A549 (cell line): Measurements from ENCODE around the gene CHIC2. TPM values are rescaled to one million over a fixed set of nuclear protein-coding genes. Genes with fewer than 3 reads are reported as not detected.

Source experiments
- ATAC-seq, 2 experiments: fragments of 200-7000 bp in 1 of 2; fragments of >200 bp in 1 of 2; cut with Nextera tagmentation in 1 of 2; cut with Tn5 transposase in 1 of 2; 3 replicates each; pipeline versions ENCODE4 v1.8.0 to v1.9.1; 2018 to 2020; ENCODE audit warnings: mild to moderate bottlenecking in 1 of 2, moderate library complexity in 1 of 2
- CTCF ChIA-PET: fragments of 300-600 bp; sonication (Branson Sonifier 250); formaldehyde crosslinking; extraction: SDS; loops from one replicate; lab custom pipeline; 2021; ENCODE audit warnings: antibody characterized with exemption, inconsistent platforms; lab: Yijun Ruan, JAX
- POLR2A ChIA-PET: fragments of 350-600 bp; formaldehyde crosslinking; extraction: SDS; loops from one replicate; lab custom pipeline; 2021; ENCODE audit warnings: antibody characterized with exemption, inconsistent platforms; lab: Yijun Ruan, JAX
- DNase-seq, 2 experiments: peaks; one replicate each; pipeline versions ENCODE4 v3.0.0 to v3.0.0-alpha.2; 2011 to 2016; ENCODE audit warnings: low read depth in 1 of 2, low spot score in 1 of 2
- FAIRE-seq: peaks from 2 replicates; lab custom pipeline; 2011; peaks lifted over from hg19 to GRCh38; lab: Jason Lieb, UNC
- H3K27ac ChIP-seq, 2 experiments: fragments of >200 bp; sonication (Bioruptor Twin); formaldehyde crosslinking; 3 replicates each; pipeline ENCODE4 v1.5.1; 2016 to 2017
- H3K4me1 ChIP-seq: fragments of >200 bp; sonication (Bioruptor Twin); formaldehyde crosslinking; 3 replicates; pipeline ENCODE4 v1.6.1; 2016
- H3K4me2 ChIP-seq: fragments of >200 bp; sonication (Bioruptor Twin); formaldehyde crosslinking; 3 replicates; pipeline ENCODE4 v1.6.1; 2016
- H3K4me3 ChIP-seq: fragments of >200 bp; sonication (Bioruptor Twin); formaldehyde crosslinking; 3 replicates; pipeline ENCODE4 v1.5.1; 2016
- H3K9me3 ChIP-seq: fragments of >200 bp; sonication (Bioruptor Twin); formaldehyde crosslinking; 3 replicates; pipeline ENCODE4 v1.6.1; 2016
- BHLHE40 ChIP-seq: IDR thresholded peaks from 2 replicates; pipeline ENCODE4 v1.6.1; 2012; ENCODE audit warnings: low read depth, low read length, inconsistent platforms
- KDM5A ChIP-seq: fragments of 200-600 bp; sonication (generic); IDR thresholded peaks from 2 replicates; pipeline ENCODE4 v1.6.1; 2016; ENCODE audit warnings: antibody characterized with exemption, mild to moderate bottlenecking
- MAZ ChIP-seq: fragments of 150-350 bp; IDR thresholded peaks from 2 replicates; pipeline ENCODE4 v1.6.1; 2014; ENCODE audit warnings: antibody characterized with exemption, low read depth, low read length, borderline replicate concordance
- NR3C1 ChIP-seq: fragments of >200 bp; sonication (Bioruptor Twin); formaldehyde crosslinking; IDR thresholded peaks from 3 replicates; pipeline ENCODE4 v1.6.1; 2017
- RAD21 ChIP-seq, 2 experiments: fragments of >200 bp in 1 of 2; sonication (Bioruptor Twin) in 1 of 2; formaldehyde crosslinking in 1 of 2; IDR thresholded peaks in 1 of 2; conservative IDR thresholded peaks in 1 of 2; 2 replicates in 1 of 2; 3 replicates in 1 of 2; pipeline ENCODE4 v1.6.1; 2012 to 2018; ENCODE audit warnings: inconsistent platforms in 1 of 2
- RCOR1 ChIP-seq: fragments of 150-350 bp; IDR thresholded peaks from 2 replicates; pipeline ENCODE4 v1.6.1; 2014; ENCODE audit warnings: antibody characterized with exemption, low read length, low read depth
- WGBS: methylation state at CpG from one replicate; pipeline ENCODE4 v1.1.6; 2017; ENCODE audit errors: missing lambda C conversion rate; 5-methylcytosine and 5-hydroxymethylcytosine counted together
- polyA plus RNA-seq, 4 experiments: library from polyadenylated mRNA; depleted of rRNA in 3 of 4; stranded (reverse); fragments of >200 nt; fragmentation: RNase III in 1 of 4; extraction: RNeasy Plus Mini Kit Qiagen cat#74134 plus additional on column Dnase treatment in 1 of 4; gene quantifications; 2 replicates in 3 of 4; 3 replicates in 1 of 4; pipeline ENCODE4 v1.2.3, GENCODE V29; 2011 to 2017
- TF ChIP-seq, protein P1 (sequence below): fragments of 200-600 bp; sonication (generic); IDR thresholded peaks from 2 replicates; pipeline ENCODE4 v1.6.1; 2016; ENCODE audit warnings: antibody characterized with exemption, mild to moderate bottlenecking, moderate library complexity
- TF ChIP-seq, protein P2 (sequence below): IDR thresholded peaks from 2 replicates; pipeline ENCODE4 v1.6.1; 2012
- TF ChIP-seq, protein P3 (sequence below): fragments of 450-650 bp; IDR thresholded peaks from 2 replicates; pipeline ENCODE4 v1.6.1; 2014; ENCODE audit warnings: antibody characterized with exemption

The CHIC2 gene
- polyA plus RNA-seq, 2 of the 4 experiments (the other 2 are of a cell fraction) = 5.9 to 10.1 TPM

DNA sequence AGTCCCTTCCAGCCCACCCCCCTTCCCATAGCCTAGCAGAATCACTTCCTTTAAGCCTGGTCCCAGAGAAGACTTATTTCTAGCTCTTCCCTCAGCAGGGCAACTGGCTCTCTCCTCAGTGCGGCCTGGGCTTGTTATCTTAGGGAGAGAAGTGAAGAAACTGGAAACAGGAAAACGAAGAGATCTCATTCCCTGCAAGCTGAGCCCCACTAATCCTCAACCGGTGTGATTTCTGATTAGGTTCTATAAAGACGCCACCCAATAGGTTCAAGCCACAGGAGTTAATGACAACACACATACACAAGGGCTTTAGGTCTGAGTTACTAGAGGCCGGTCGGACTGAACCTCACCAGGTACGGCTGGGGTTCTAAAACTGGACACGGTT is 38.8 kb upstream of the CHIC2 start:
- no peak for DNase-seq
- 86% methylated on average over 8 of the region's 8 CpGs for WGBS
- H3K27ac ChIP-seq = no peak overlapping the region
- H3K4me2 ChIP-seq = no peak overlapping the region
- ChIA-PET POLR2A (no interaction called here), CTCF (no interaction called here)
- peaks cover 3% of the 10 kb centered on the region; the same call in 1 of the 3 replicates for H3K4me1 ChIP-seq
- TF ChIP-seq, protein P1, sequence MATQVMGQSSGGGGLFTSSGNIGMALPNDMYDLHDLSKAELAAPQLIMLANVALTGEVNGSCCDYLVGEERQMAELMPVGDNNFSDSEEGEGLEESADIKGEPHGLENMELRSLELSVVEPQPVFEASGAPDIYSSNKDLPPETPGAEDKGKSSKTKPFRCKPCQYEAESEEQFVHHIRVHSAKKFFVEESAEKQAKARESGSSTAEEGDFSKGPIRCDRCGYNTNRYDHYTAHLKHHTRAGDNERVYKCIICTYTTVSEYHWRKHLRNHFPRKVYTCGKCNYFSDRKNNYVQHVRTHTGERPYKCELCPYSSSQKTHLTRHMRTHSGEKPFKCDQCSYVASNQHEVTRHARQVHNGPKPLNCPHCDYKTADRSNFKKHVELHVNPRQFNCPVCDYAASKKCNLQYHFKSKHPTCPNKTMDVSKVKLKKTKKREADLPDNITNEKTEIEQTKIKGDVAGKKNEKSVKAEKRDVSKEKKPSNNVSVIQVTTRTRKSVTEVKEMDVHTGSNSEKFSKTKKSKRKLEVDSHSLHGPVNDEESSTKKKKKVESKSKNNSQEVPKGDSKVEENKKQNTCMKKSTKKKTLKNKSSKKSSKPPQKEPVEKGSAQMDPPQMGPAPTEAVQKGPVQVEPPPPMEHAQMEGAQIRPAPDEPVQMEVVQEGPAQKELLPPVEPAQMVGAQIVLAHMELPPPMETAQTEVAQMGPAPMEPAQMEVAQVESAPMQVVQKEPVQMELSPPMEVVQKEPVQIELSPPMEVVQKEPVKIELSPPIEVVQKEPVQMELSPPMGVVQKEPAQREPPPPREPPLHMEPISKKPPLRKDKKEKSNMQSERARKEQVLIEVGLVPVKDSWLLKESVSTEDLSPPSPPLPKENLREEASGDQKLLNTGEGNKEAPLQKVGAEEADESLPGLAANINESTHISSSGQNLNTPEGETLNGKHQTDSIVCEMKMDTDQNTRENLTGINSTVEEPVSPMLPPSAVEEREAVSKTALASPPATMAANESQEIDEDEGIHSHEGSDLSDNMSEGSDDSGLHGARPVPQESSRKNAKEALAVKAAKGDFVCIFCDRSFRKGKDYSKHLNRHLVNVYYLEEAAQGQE = no peak
- TF ChIP-seq RCOR1 = no peak
- TF ChIP-seq, protein P2, sequence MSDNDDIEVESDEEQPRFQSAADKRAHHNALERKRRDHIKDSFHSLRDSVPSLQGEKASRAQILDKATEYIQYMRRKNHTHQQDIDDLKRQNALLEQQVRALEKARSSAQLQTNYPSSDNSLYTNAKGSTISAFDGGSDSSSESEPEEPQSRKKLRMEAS = no peak
- TF ChIP-seq BHLHE40 = no peak
- H3K9me3 ChIP-seq = no peaks in the 10 kb centered on the region
- H3K4me3 ChIP-seq = no peak overlapping the region
- no peak for FAIRE-seq
- no peak for ATAC-seq

DNA sequence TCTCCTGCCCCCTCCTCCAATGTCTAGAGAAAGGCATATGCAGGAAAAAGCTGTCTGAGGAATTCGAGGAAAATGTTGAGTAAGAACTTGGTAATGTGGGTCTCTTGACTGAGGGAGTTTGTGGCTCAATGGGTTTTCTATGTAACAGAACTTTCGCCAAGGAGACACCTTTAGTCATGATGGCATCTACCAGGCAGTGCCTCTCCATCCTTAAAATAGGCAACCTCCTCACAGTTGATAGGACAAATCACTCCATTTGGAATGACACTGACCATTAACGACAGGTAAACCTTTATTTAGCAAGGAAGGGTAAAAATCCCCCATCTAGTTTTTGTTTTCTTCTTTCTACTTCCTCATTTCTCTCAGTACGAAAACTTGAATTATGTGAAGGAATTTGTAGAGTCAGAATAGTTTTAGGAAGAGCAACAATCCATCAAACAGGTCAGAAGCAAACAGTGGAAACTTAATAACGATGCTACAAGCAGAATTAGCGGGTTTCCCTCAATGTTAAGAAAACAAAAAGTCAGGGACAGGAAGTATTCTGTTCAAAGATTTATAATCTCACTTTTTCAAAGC is 38.2 kb upstream of the CHIC2 start:
- WGBS = 82% methylated on average over 6 of the region's 6 CpGs
- no peak overlapping the region for H3K4me3 ChIP-seq
- no peak for DNase-seq
- POLR2A ChIA-PET = no interaction called here
- no peak overlapping the region for H3K4me2 ChIP-seq
- H3K9me3 ChIP-seq = no peaks in the 10 kb centered on the region
- ATAC-seq = no peak
- no peak overlapping the region for H3K27ac ChIP-seq
- peaks cover 3% of the 10 kb centered on the region; the same call in 1 of the 3 replicates for H3K4me1 ChIP-seq
- no peak for FAIRE-seq
- CTCF ChIA-PET = no interaction called here
- TF ChIP-seq NR3C1 = no peak
- TF ChIP-seq, protein P3, sequence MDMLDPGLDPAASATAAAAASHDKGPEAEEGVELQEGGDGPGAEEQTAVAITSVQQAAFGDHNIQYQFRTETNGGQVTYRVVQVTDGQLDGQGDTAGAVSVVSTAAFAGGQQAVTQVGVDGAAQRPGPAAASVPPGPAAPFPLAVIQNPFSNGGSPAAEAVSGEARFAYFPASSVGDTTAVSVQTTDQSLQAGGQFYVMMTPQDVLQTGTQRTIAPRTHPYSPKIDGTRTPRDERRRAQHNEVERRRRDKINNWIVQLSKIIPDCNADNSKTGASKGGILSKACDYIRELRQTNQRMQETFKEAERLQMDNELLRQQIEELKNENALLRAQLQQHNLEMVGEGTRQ = no peak
- TF ChIP-seq KDM5A = no peak
- TF ChIP-seq RAD21 (conservative IDR thresholded peaks at IDR 0.05 in 1 of 2, IDR thresholded peaks at IDR 0.05 in 1 of 2) = no peak

DNA sequence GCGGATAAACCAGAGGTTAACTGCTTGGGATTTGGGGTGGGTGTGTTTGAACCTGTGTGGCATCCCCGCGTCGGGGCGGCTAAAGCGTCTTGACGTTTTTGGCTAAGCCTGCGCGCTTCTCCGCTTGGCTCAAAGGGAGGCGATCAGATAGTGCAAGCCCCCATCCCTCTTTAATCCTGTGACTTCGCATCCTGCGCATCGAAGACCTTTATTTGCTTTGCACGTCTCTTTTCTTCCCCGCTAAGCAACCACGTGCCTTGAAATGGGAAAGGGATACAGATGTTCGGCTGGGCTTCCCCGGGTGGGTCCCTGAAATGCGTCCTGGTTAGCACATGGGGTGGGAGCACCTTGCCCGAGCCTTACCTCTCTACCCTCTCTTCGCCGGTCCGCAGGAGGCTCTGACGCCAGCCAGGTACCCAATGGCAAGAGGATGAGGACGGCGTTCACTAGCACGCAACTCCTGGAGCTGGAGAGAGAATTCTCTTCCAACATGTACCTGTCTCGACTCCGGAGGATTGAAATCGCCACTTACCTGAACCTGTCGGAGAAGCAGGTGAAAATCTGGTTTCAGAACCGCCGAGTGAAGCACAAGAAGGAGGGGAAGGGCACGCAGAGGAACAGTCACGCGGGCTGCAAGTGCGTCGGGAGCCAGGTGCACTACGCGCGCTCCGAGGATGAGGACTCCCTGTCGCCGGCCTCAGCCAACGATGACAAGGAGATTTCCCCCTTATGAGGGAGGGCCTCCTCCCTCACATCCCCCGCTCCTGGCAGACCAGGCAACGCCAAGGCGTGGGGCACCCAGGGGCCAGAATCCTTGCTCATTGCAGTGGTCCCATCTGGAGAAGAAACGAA is 37.0 kb upstream of the CHIC2 start:
- ChIA-PET CTCF (no interaction called here), POLR2A (no interaction called here)
- DNase-seq (no peak), FAIRE-seq (no peak), ATAC-seq (peak in 1 of 2 experiments; percentile 13; a peak in 2 of 6 replicates)
- no peak overlapping the region for H3K27ac ChIP-seq
- peak overlapping the region; percentile 88 for H3K4me2 ChIP-seq
- H3K4me1 ChIP-seq = peaks cover 3% of the 10 kb centered on the region; the same call in 1 of the 3 replicates
- no peaks in the 10 kb centered on the region for H3K9me3 ChIP-seq
- H3K4me3 ChIP-seq = peak overlapping the region; percentile 48
- TF ChIP-seq, protein P1 = no peak
- TF ChIP-seq MAZ = no peak
- WGBS = 50% methylated on average over 46 of the region's 50 CpGs
